ENCODE measurements around the gene SRGAP2B. TPM values are rescaled to one million over a fixed set of nuclear protein-coding genes. Genes with fewer than 3 reads are reported as not detected.
A peak's percentile ranks its signal among the peaks of the same experiment; 100 is the strongest.
"Not testable (repeated sequence)": the region's sequence is repeated elsewhere in the genome, so short reads cannot be mapped to it uniquely, and the experiment has no call there.

Gene SRGAP2B
- total RNA-seq (2012; rRNA removed) (50.7 and 69.2 TPM in 2 replicates), polyA plus RNA-seq (2012; rRNA removed) (14.3 and 15.9 TPM in 2 replicates), Bru-seq, nascent RNA (percentile 81 among the genes with signal in this experiment), BruChase-seq, experiment 1, labeled RNA remaining after a 6-hour chase (percentile 70 among the genes with signal in this experiment), BruChase-seq, experiment 2, labeled RNA remaining after a 2-hour chase (percentile 71 among the genes with signal in this experiment)
- polyA plus RNA-seq (2012; cell fraction: cytosol; rRNA removed) = 4.6 and 17.7 TPM in 2 replicates
- polyA plus RNA-seq (2012; cell fraction: nucleus; rRNA removed; ENCODE audit: low replicate concordance) = 6.1 and 23.9 TPM in 2 replicates
- long read RNA-seq, partial matches to known transcripts = 9 of 30 reads
- long read RNA-seq, other reads (novel, unspliced or antisense) = 19 of 30 reads

DNA sequence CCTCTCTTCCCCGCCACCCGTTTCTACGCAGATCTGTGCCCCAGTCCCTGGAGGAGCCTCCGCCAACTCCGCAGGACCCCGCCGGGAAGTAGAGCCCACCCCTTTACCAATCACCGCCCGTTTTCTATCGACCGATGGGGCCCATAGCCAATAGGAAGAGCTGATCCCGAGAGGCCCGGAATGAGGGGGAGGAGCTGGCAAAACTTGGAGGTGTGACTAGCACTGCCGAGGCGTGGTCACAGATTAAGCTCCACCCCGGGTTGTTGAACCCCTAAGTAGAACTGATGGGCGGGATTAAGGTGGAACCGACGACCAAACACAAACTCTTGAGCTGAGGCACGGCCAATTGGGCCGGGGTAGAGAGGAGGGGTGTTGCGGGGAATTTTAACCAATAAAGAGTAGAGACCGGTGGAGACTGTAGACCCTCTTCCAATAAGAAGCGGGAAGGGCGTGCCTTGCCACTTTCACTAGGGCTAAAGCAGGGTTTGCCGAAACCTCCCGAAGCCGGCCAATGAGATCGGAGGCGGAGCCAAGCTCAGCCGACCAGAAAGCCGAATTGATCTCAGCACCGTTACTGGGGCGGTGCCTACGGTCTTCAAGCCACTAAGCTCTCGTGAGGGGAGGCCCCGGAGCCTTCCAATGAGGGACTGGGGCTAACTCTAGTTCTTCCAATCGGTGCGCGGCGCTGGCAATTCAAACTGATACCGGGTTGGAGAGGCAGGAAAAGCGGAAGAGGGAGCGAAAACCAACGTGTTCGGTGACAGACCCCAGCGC, at the start of gene SRGAP2B, which contains the start of gene FAM72D:
Gene SRGAP2B, minus strand, starts transcription at position 45 of the 774 bp plus-strand sequence. CDS start 2,427 bp downstream, outside the sequence.
Gene FAM72D, plus strand, starts transcription at position 691 of the 774 bp plus-strand sequence. CDS start 874 bp downstream, outside the sequence.
- H3K18ac ChIP-seq (ENCODE audit: low read depth, low read length); DNase-seq; H2AK9ac ChIP-seq (replicated peaks; ENCODE audit: low read depth, low read length, poor library complexity); H3K4ac ChIP-seq (ENCODE audit: low read depth, low read length); H3K9me1 ChIP-seq (ENCODE audit: insufficient read depth, low read length); POLR2A ChIA-PET (ENCODE audit: unreplicated experiment); H3K56ac ChIP-seq (ENCODE audit: extremely low read depth, insufficient read depth, low read length); BruUV-seq (replicated peaks); H3K4me2 ChIP-seq (ENCODE audit: low read depth, low read length); H3K27ac ChIP-seq (ENCODE audit: insufficient read depth, low read length); H2BK15ac ChIP-seq (ENCODE audit: low read depth, low read length); H3K27me3 ChIP-seq (ENCODE audit: control insufficient read depth, insufficient read depth, low read length); H2BK120ac ChIP-seq (ENCODE audit: low read depth, low read length); H3K36me3 ChIP-seq (ENCODE audit: control insufficient read depth, insufficient read depth, low read length); H3K79me1 ChIP-seq (ENCODE audit: low read depth in 1 of 2, low read length in 2 of 2); H4K8ac ChIP-seq (ENCODE audit: low read depth in 2 of 2, low read length in 2 of 2); H3K14ac ChIP-seq (replicated peaks; ENCODE audit: low read depth, low read length); H3K4me1 ChIP-seq (ENCODE audit: control insufficient read depth, insufficient read depth, low read length); intact Hi-C loops (cut with micrococcal nuclease); in situ Hi-C loops (cut with MboI; ENCODE audit: low sequenced_read_pairs); H2BK20ac ChIP-seq (ENCODE audit: low read depth, low read length); H4K91ac ChIP-seq (ENCODE audit: insufficient read depth, low read depth, low read length); H4K20me1 ChIP-seq (ENCODE audit: insufficient read depth, low read length); H3K23ac ChIP-seq (ENCODE audit: low read depth, low read length); H3K9me3 ChIP-seq (ENCODE audit: control insufficient read depth, insufficient read depth, low read length); H3K9ac ChIP-seq (ENCODE audit: low read depth, low read length); H4K5ac ChIP-seq (ENCODE audit: low read depth, low read length); H2BK5ac ChIP-seq (ENCODE audit: low read depth, low read length, poor library complexity, severe bottlenecking); CTCF ChIA-PET; H2AFZ ChIP-seq (replicated peaks; ENCODE audit: low read length, poor library complexity); dilution Hi-C loops (cut with HindIII; ENCODE audit: low sequenced_read_pairs, unreplicated experiment); H2AK5ac ChIP-seq (ENCODE audit: low read depth, low read length): not testable (repeated sequence)
- H3K4me3 ChIP-seq (ENCODE audit: insufficient read depth, low read depth, low read length) = peak within 1 kb of the TSS; percentile 53
- ATAC-seq (ENCODE audit: low read depth) = peak; percentile 79
- no CpG with 5 or more reads among the region's 47 CpGs for WGBS, 2 experiments (ENCODE audit: extremely low coverage in 2 of 2, insufficient read length in 1 of 2)

DNA sequence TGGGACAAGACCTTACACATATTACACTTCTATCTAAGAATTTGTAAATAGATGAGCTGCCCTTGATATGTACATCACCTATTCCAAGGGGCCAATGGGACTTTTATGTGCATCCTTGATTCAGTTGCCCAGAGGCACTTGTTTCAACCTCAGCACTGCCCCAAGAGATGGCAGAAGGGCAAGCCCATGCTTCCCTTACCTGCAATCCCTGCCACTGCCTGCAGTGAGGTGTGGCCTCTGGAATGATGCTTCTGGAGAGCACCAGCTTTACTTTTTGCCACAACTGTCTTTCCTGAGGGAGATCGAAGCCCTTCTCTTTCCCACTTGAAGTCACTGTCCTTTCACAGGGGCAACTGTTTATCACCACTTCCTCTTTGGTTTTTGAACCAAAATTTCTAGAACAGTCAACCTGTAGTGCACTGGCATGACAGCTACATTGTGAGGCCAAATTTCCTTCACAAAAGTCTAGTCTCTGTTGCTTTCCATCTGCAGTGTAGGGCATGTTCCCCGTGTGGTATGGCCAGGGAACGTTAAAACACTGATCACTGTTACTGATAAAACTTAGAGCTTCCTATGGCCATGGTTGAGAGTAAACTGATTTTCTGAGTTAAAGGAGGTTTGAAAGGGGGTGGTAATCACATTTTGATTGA, 49.3 kb upstream of the SRGAP2B start:
- DNase-seq; BruUV-seq (replicated peaks); H3K27ac ChIP-seq (ENCODE audit: insufficient read depth, low read length); in situ Hi-C loops (cut with MboI; ENCODE audit: low sequenced_read_pairs); H4K91ac ChIP-seq (ENCODE audit: insufficient read depth, low read depth, low read length); H2AK9ac ChIP-seq (replicated peaks; ENCODE audit: low read depth, low read length, poor library complexity); H3K4me2 ChIP-seq (ENCODE audit: low read depth, low read length); H3K27me3 ChIP-seq (ENCODE audit: control insufficient read depth, insufficient read depth, low read length); H2BK20ac ChIP-seq (ENCODE audit: low read depth, low read length); H3K4ac ChIP-seq (ENCODE audit: low read depth, low read length); H3K56ac ChIP-seq (ENCODE audit: extremely low read depth, insufficient read depth, low read length); H3K18ac ChIP-seq (ENCODE audit: low read depth, low read length); H2BK5ac ChIP-seq (ENCODE audit: low read depth, low read length, poor library complexity, severe bottlenecking); H3K79me1 ChIP-seq (ENCODE audit: low read depth in 1 of 2, low read length in 2 of 2); POLR2A ChIA-PET (ENCODE audit: unreplicated experiment); CTCF ChIA-PET; H2AFZ ChIP-seq (replicated peaks; ENCODE audit: low read length, poor library complexity); H3K4me3 ChIP-seq (ENCODE audit: insufficient read depth, low read depth, low read length); ATAC-seq (ENCODE audit: low read depth); dilution Hi-C loops (cut with HindIII; ENCODE audit: low sequenced_read_pairs, unreplicated experiment); H3K9ac ChIP-seq (ENCODE audit: low read depth, low read length); H3K9me1 ChIP-seq (ENCODE audit: insufficient read depth, low read length); H3K14ac ChIP-seq (replicated peaks; ENCODE audit: low read depth, low read length); H4K8ac ChIP-seq (ENCODE audit: low read depth in 2 of 2, low read length in 2 of 2); H4K5ac ChIP-seq (ENCODE audit: low read depth, low read length); H4K20me1 ChIP-seq (ENCODE audit: insufficient read depth, low read length); H3K4me1 ChIP-seq (ENCODE audit: control insufficient read depth, insufficient read depth, low read length); H2BK120ac ChIP-seq (ENCODE audit: low read depth, low read length); H2BK15ac ChIP-seq (ENCODE audit: low read depth, low read length); H3K36me3 ChIP-seq (ENCODE audit: control insufficient read depth, insufficient read depth, low read length); H3K9me3 ChIP-seq (ENCODE audit: control insufficient read depth, insufficient read depth, low read length); H3K23ac ChIP-seq (ENCODE audit: low read depth, low read length); intact Hi-C loops (cut with micrococcal nuclease); H2AK5ac ChIP-seq (ENCODE audit: low read depth, low read length): not testable (repeated sequence)
- WGBS, 2 experiments (ENCODE audit: extremely low coverage in 2 of 2, insufficient read length in 1 of 2) = no CpG with 5 or more reads among the region's 3 CpGs
